Right atrium auricular region (tissue), 2 donors: ENCODE measurements around the gene TRIO. TPM values are rescaled to one million over a fixed set of nuclear protein-coding genes. Genes with fewer than 3 reads are reported as not detected.
A peak's percentile ranks its signal among the peaks of the same experiment; 100 is the strongest.

Experiments used
- DNase-seq: peaks from one replicate; pipeline ENCODE4 v3.0.0-alpha.2; 2019; ENCODE audit warnings: low spot score
- H3K27ac ChIP-seq, 2 donors: fragments of 200-600 bp; sonication (generic); 1 replicate in 1 of 2; 2 replicates in 1 of 2; pipeline ENCODE4 v1.5.1; 2016 to 2019
- H3K27me3 ChIP-seq, 2 donors: fragments of 200-600 bp; sonication (generic); one replicate each; pipeline versions ENCODE4 v1.5.1 to v1.6.0; 2017 to 2019
- H3K36me3 ChIP-seq: fragments of 200-600 bp; sonication (generic); one replicate; pipeline ENCODE4 v1.5.1; 2016
- H3K4me1 ChIP-seq, 2 donors: fragments of 200-600 bp; sonication (generic); one replicate each; pipeline versions ENCODE4 v1.5.1 to v1.6.0; 2017 to 2019
- H3K4me3 ChIP-seq, 2 donors: fragments of 200-600 bp; sonication (generic); 1 replicate in 1 of 2; 2 replicates in 1 of 2; pipeline ENCODE4 v1.5.1; 2017 to 2019; ENCODE audit warnings: mild to moderate bottlenecking in 1 of 2, moderate library complexity in 1 of 2
- H3K9me3 ChIP-seq, 2 donors: fragments of 200-600 bp; sonication (generic); one replicate each; pipeline ENCODE4 v1.5.1; 2019
- CTCF ChIP-seq, 2 donors: fragments of 200-600 bp; sonication (generic); IDR thresholded peaks; one replicate each; pipeline ENCODE4 v1.5.1; 2019; ENCODE audit warnings: antibody characterized with exemption in 2 of 2
- total RNA-seq, 2 donors: library from RNA; depleted of rRNA; stranded (reverse); fragments of >200 nt; gene quantifications; one replicate each; pipeline ENCODE4 v1.1.0, GENCODE V29; 2016

Gene TRIO
- total RNA-seq, 2 donors from 2014 or later: 51.6 to 67.0 TPM

- Histone ChIP-seq H3K36me3 (no peaks in the 10 kb centered on the region), H3K27ac (peak overlapping the region; percentile 14 to 58), H3K4me3 (no peak overlapping the region), H3K27me3 (no peaks in the 10 kb centered on the region), H3K4me1 (peaks cover 0 to 87% of the 10 kb centered on the region in 2 donors), H3K9me3 (no peaks in the 10 kb centered on the region)
- no peak for DNase-seq
- TF ChIP-seq CTCF (IDR thresholded peaks at IDR 0.05): no peak
These were observed 42.4 kb downstream of the TRIO start for GRCh38 chr5:14185326-14186058.

- Histone ChIP-seq H3K4me1 (peaks cover 0 to 91% of the 10 kb centered on the region in 2 donors), H3K27ac (peak overlapping the region; percentile 20 to 58), H3K36me3 (no peaks in the 10 kb centered on the region), H3K27me3 (no peaks in the 10 kb centered on the region), H3K4me3 (no peak overlapping the region), H3K9me3 (no peaks in the 10 kb centered on the region)
- no peak for DNase-seq
- TF ChIP-seq CTCF (IDR thresholded peaks at IDR 0.05): no peak
These were observed 43.1 kb downstream of the TRIO start for GRCh38 chr5:14186059-14186830.

- no peak for TF ChIP-seq CTCF (IDR thresholded peaks at IDR 0.05)
- no peaks in the 10 kb centered on the region for H3K27me3 ChIP-seq
- no peak overlapping the region for H3K4me3 ChIP-seq
- H3K36me3 ChIP-seq: no peaks in the 10 kb centered on the region
- H3K27ac ChIP-seq: peak overlapping the region in 1 of 2 donors; percentile 58
- no peak for DNase-seq
- H3K9me3 ChIP-seq: no peaks in the 10 kb centered on the region
- H3K4me1 ChIP-seq: peaks cover 0 to 89% of the 10 kb centered on the region in 2 donors
These were observed 44.0 kb downstream of the TRIO start for GRCh38 chr5:14187157-14187556.

GRCh38 chr5:14187660-14188059 lies 44.5 kb downstream of the TRIO start:
- Histone ChIP-seq H3K36me3 (no peaks in the 10 kb centered on the region), H3K4me1 (peaks cover 0 to 88% of the 10 kb centered on the region in 2 donors), H3K27me3 (no peaks in the 10 kb centered on the region), H3K9me3 (no peaks in the 10 kb centered on the region), H3K4me3 (no peak overlapping the region), H3K27ac (no peak overlapping the region)
- TF ChIP-seq CTCF (IDR thresholded peaks at IDR 0.05): no peak
- no peak for DNase-seq

- no peak for TF ChIP-seq CTCF (IDR thresholded peaks at IDR 0.05)
- peak overlapping the region in 1 of 2 donors; percentile 72 for H3K27ac ChIP-seq
- H3K4me3 ChIP-seq: no peak overlapping the region
- H3K27me3 ChIP-seq: no peaks in the 10 kb centered on the region
- peaks cover 0 to 77% of the 10 kb centered on the region in 2 donors for H3K4me1 ChIP-seq
- no peaks in the 10 kb centered on the region for H3K9me3 ChIP-seq
- DNase-seq: no peak
- H3K36me3 ChIP-seq: no peaks in the 10 kb centered on the region
These were observed 45.6 kb downstream of the TRIO start for GRCh38 chr5:14188778-14189177.
